PC-3 (cell line): ENCODE results near the gene PRIMA1.

ENCODE experiments used
- EZH2 ChIP-seq: fragments of 300-600 bp; sonication (generic); IDR thresholded peaks from one replicate; pipeline ENCODE4 v1.6.1; 2017; ENCODE audit warnings: antibody characterized with exemption, mild to moderate bottlenecking, low read length; ENCODE audit not compliant: unreplicated experiment
- TF ChIP-seq, protein P1 (sequence below): fragments of 300-600 bp; sonication (generic); conservative IDR thresholded peaks from 2 replicates; pipeline ENCODE4 v1.5.1; 2017; ENCODE audit warnings: antibody characterized with exemption, low read depth, mild to moderate bottlenecking, low read length

GRCh38 chr14:93775158-93775557 lies 13.1 kb downstream of the PRIMA1 start:
- TF ChIP-seq, protein P1, sequence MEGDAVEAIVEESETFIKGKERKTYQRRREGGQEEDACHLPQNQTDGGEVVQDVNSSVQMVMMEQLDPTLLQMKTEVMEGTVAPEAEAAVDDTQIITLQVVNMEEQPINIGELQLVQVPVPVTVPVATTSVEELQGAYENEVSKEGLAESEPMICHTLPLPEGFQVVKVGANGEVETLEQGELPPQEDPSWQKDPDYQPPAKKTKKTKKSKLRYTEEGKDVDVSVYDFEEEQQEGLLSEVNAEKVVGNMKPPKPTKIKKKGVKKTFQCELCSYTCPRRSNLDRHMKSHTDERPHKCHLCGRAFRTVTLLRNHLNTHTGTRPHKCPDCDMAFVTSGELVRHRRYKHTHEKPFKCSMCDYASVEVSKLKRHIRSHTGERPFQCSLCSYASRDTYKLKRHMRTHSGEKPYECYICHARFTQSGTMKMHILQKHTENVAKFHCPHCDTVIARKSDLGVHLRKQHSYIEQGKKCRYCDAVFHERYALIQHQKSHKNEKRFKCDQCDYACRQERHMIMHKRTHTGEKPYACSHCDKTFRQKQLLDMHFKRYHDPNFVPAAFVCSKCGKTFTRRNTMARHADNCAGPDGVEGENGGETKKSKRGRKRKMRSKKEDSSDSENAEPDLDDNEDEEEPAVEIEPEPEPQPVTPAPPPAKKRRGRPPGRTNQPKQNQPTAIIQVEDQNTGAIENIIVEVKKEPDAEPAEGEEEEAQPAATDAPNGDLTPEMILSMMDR: no peak
- no peak for TF ChIP-seq EZH2
